HEK293 (cell line): ENCODE results near the gene RTKN.

Experiments used
- FEZF1 ChIP-seq: fragments of 450-650 bp; formaldehyde crosslinking; IDR thresholded peaks from 2 replicates; pipeline ENCODE4 v1.5.1; 2016; ENCODE audit warnings: missing biosample characterization, missing genetic modification characterization
- GLI4 ChIP-seq: fragments of 450-650 bp; formaldehyde crosslinking; IDR thresholded peaks from 2 replicates; pipeline ENCODE4 v1.5.1; 2016; ENCODE audit warnings: missing biosample characterization, missing genetic modification characterization
- GLIS2 ChIP-seq: fragments of 450-650 bp; formaldehyde crosslinking; IDR thresholded peaks from 2 replicates; pipeline ENCODE4 v1.5.1; 2016; ENCODE audit warnings: missing biosample characterization, missing genetic modification characterization
- HOXD13 ChIP-seq: sonication (generic); formaldehyde crosslinking; IDR thresholded peaks from 2 replicates; pipeline ENCODE4 v1.8.0; 2022; ENCODE audit warnings: missing genetic modification reagents, borderline replicate concordance
- KLF1 ChIP-seq: fragments of 450-650 bp; formaldehyde crosslinking; IDR thresholded peaks from 2 replicates; pipeline ENCODE4 v1.5.1; 2016; ENCODE audit warnings: missing biosample characterization, missing genetic modification characterization
- KLF10 ChIP-seq: fragments of 450-650 bp; IDR thresholded peaks from 2 replicates; pipeline ENCODE4 v1.5.1; 2018; ENCODE audit warnings: missing biosample characterization, mild to moderate bottlenecking, missing genetic modification characterization
- KLF16 ChIP-seq: fragments of 450-650 bp; formaldehyde crosslinking; IDR thresholded peaks from 2 replicates; pipeline ENCODE4 v1.5.1; 2017; ENCODE audit warnings: missing biosample characterization, missing genetic modification characterization
- KLF9 ChIP-seq: fragments of 450-650 bp; formaldehyde crosslinking; IDR thresholded peaks from 2 replicates; pipeline ENCODE4 v1.5.1; 2016; ENCODE audit warnings: missing biosample characterization, missing genetic modification characterization, low read depth
- SALL2 ChIP-seq: fragments of 450-650 bp; formaldehyde crosslinking; IDR thresholded peaks from 2 replicates; pipeline ENCODE4 v1.5.0; 2017; ENCODE audit warnings: missing biosample characterization, mild to moderate bottlenecking, missing genetic modification characterization, borderline replicate concordance
- SP3 ChIP-seq: fragments of 450-650 bp; formaldehyde crosslinking; IDR thresholded peaks from 2 replicates; pipeline ENCODE4 v1.5.1; 2016; ENCODE audit warnings: missing biosample characterization, missing genetic modification characterization
- TRIM28 ChIP-seq: IDR thresholded peaks from 2 replicates; pipeline ENCODE4 v1.6.1; 2011; ENCODE audit warnings: low read length, control low read depth, borderline replicate concordance
- TSHZ1 ChIP-seq: fragments of 450-650 bp; formaldehyde crosslinking; IDR thresholded peaks from 2 replicates; pipeline ENCODE4 v1.5.1; 2016; ENCODE audit warnings: missing biosample characterization, missing genetic modification characterization, borderline replicate concordance
- WT1 ChIP-seq: fragments of 450-650 bp; formaldehyde crosslinking; IDR thresholded peaks from 2 replicates; pipeline ENCODE4 v1.5.1; 2016; ENCODE audit warnings: missing biosample characterization, missing genetic modification characterization
- YY1 ChIP-seq: fragments of 450-650 bp; formaldehyde crosslinking; IDR thresholded peaks from 2 replicates; pipeline ENCODE4 v1.5.1; 2018; ENCODE audit warnings: missing biosample characterization, missing genetic modification characterization
- YY2 ChIP-seq: fragments of 450-650 bp; formaldehyde crosslinking; IDR thresholded peaks from 2 replicates; pipeline ENCODE4 v1.5.1; 2016; ENCODE audit warnings: missing biosample characterization, missing genetic modification characterization
- ZBTB26 ChIP-seq: fragments of 450-650 bp; formaldehyde crosslinking; optimal IDR thresholded peaks from 2 replicates; pipeline ENCODE3; 2016; ENCODE audit warnings: missing biosample characterization, mild to moderate bottlenecking, missing genetic modification characterization
- ZBTB6 ChIP-seq: fragments of 450-650 bp; formaldehyde crosslinking; IDR thresholded peaks from 2 replicates; pipeline ENCODE4 v1.5.1; 2017; ENCODE audit warnings: missing biosample characterization, missing genetic modification characterization
- ZEB2 ChIP-seq: fragments of 450-650 bp; formaldehyde crosslinking; IDR thresholded peaks from 2 replicates; pipeline ENCODE4 v1.5.1; 2016; ENCODE audit warnings: missing biosample characterization, missing genetic modification characterization
- ZFP37 ChIP-seq: fragments of 450-650 bp; formaldehyde crosslinking; IDR thresholded peaks from 2 replicates; pipeline ENCODE4 v1.5.1; 2016; ENCODE audit warnings: missing biosample characterization, missing genetic modification characterization
- ZFP69B ChIP-seq: fragments of 450-650 bp; formaldehyde crosslinking; IDR thresholded peaks from 2 replicates; pipeline ENCODE4 v1.5.1; 2016; ENCODE audit warnings: missing biosample characterization, missing genetic modification characterization
- ZNF221 ChIP-seq: fragments of 450-650 bp; formaldehyde crosslinking; IDR thresholded peaks from 2 replicates; pipeline ENCODE4 v1.5.1; 2017; ENCODE audit warnings: missing biosample characterization, missing genetic modification characterization, borderline replicate concordance
- ZNF292 ChIP-seq: fragments of 450-650 bp; formaldehyde crosslinking; IDR thresholded peaks from 2 replicates; pipeline ENCODE4 v1.5.1; 2016; ENCODE audit warnings: low read depth, missing biosample characterization, missing genetic modification characterization, borderline replicate concordance
- ZNF335 ChIP-seq: fragments of 450-650 bp; formaldehyde crosslinking; conservative IDR thresholded peaks from 2 replicates; pipeline ENCODE4 v1.5.1; 2016; ENCODE audit warnings: missing biosample characterization, missing genetic modification characterization
- ZNF37A ChIP-seq: fragments of 450-650 bp; IDR thresholded peaks from 2 replicates; pipeline ENCODE4 v1.5.1; 2018; ENCODE audit warnings: missing biosample characterization, missing genetic modification characterization
- ZNF558 ChIP-seq: fragments of 450-650 bp; formaldehyde crosslinking; IDR thresholded peaks from 2 replicates; pipeline ENCODE4 v1.5.1; 2016; ENCODE audit warnings: missing biosample characterization, missing genetic modification characterization
- ZNF580 ChIP-seq: fragments of 450-650 bp; formaldehyde crosslinking; IDR thresholded peaks from 2 replicates; pipeline ENCODE4 v1.5.1; 2016; ENCODE audit warnings: missing biosample characterization, missing genetic modification characterization
- ZNF629 ChIP-seq: fragments of 450-650 bp; formaldehyde crosslinking; IDR thresholded peaks from 2 replicates; pipeline ENCODE4 v1.5.1; 2017; ENCODE audit warnings: missing biosample characterization, missing genetic modification characterization
- ZNF670 ChIP-seq: fragments of 450-650 bp; formaldehyde crosslinking; IDR thresholded peaks from 2 replicates; pipeline ENCODE4 v1.5.1; 2016; ENCODE audit warnings: missing biosample characterization, missing genetic modification characterization, low read depth
- ZNF747 ChIP-seq: fragments of 450-650 bp; formaldehyde crosslinking; IDR thresholded peaks from 2 replicates; pipeline ENCODE4 v1.5.1; 2016; ENCODE audit warnings: missing biosample characterization, missing genetic modification characterization
- ZNF76 ChIP-seq: fragments of 450-650 bp; formaldehyde crosslinking; IDR thresholded peaks from 2 replicates; pipeline ENCODE4; 2016; ENCODE audit warnings: low read depth, missing biosample characterization, missing genetic modification characterization, borderline replicate concordance
- ZNF792 ChIP-seq: fragments of 450-650 bp; formaldehyde crosslinking; IDR thresholded peaks from 2 replicates; pipeline ENCODE4 v1.5.1; 2016; ENCODE audit warnings: missing biosample characterization, missing genetic modification characterization
- ZNF843 ChIP-seq: fragments of 450-650 bp; formaldehyde crosslinking; IDR thresholded peaks from 2 replicates; pipeline ENCODE4 v1.5.1; 2016; ENCODE audit warnings: missing biosample characterization, missing genetic modification characterization
- ZSCAN18 ChIP-seq: fragments of 450-650 bp; formaldehyde crosslinking; IDR thresholded peaks from 2 replicates; pipeline ENCODE4 v1.5.1; 2016; ENCODE audit warnings: missing biosample characterization, missing genetic modification characterization
- ZXDB ChIP-seq: fragments of 450-650 bp; formaldehyde crosslinking; IDR thresholded peaks from 2 replicates; pipeline ENCODE4 v1.5.1; 2016; ENCODE audit warnings: missing biosample characterization, missing genetic modification characterization

The RTKN gene

GRCh38 chr2:74454654-74455511 lies 13.1 kb upstream of the RTKN start, which contains the start of gene INO80B (continued):
- TF ChIP-seq YY2 (tag by site-specific recombination) (peak; percentile 91), FEZF1 (tag by site-specific recombination) (0 out of 2 replicates have a peak, but pooled peaks have one; percentile 14), ZBTB6 (tag by site-specific recombination) (peak; percentile 92), ZXDB (peak; percentile 94), SALL2 (no peak), ZNF221 (tag by site-specific recombination) (0 out of 2 replicates have a peak, but pooled peaks have one; percentile 8), ZNF747 (no peak), GLIS2 (no peak), TSHZ1 (tag by site-specific recombination) (peak; percentile 57; the same call in 1 of the 2 replicates), ZNF580 (peak; percentile 97), GLI4 (tag by site-specific recombination) (0 out of 2 replicates have a peak, but pooled peaks have one; percentile 31), ZNF37A (tag by site-specific recombination) (no peak), ZNF335 (tag by site-specific recombination) (peak; percentile 85), YY1 (peak; percentile 99), HOXD13 (CRISPR knock-in tag) (no peak), KLF10 (tag by site-specific recombination) (peak; percentile 98), TRIM28 (peak; percentile 97), ZNF76 (tag by site-specific recombination) (peak; percentile 91), KLF1 (tag by site-specific recombination) (peak; percentile 83), ZBTB26 (tag by site-specific recombination) (peak; percentile 36), ZNF670 (tag by site-specific recombination) (no peak), ZNF843 (tag by site-specific recombination) (peak; percentile 61; the same call in 1 of the 2 replicates), KLF16 (tag by site-specific recombination) (peak; percentile 100), ZFP37 (peak; percentile 85), KLF9 (tag by site-specific recombination) (peak; percentile 99), ZFP69B (peak; percentile 77), ZNF558 (tag by site-specific recombination) (peak; percentile 31; the same call in 1 of the 2 replicates), ZNF792 (tag by site-specific recombination) (peak; percentile 82; the same call in 1 of the 2 replicates), SP3 (tag by site-specific recombination) (peak; percentile 99), WT1 (tag by site-specific recombination) (peak; percentile 28; the same call in 1 of the 2 replicates), ZEB2 (tag by site-specific recombination) (peak; percentile 82), ZNF292 (tag by site-specific recombination) (no peak), ZSCAN18 (tag by site-specific recombination) (peak; percentile 77; the same call in 1 of the 2 replicates), ZNF629 (tag by site-specific recombination) (peak; percentile 83)
